SIG-M5 treated with dmso at 0.1 percent for 504 hours (cell line): ENCODE measurements around the gene C18orf32.
"Not testable (repeated sequence)": the region's sequence is repeated elsewhere in the genome, so short reads cannot be mapped to it uniquely, and the experiment has no call there.

Experiments
- DNase-seq: peaks from one replicate; lab custom pipeline; 2025; ENCODE audit not compliant: unreplicated experiment; lab: John Stamatoyannopoulos, UW

The C18orf32 gene

GRCh38 chr18:49486953-49487710 is at the start of gene C18orf32:
Gene C18orf32 (minus strand): TSS chr18:49487234. CDS start chr18:49483748, 3,486 bp downstream.
- peak; percentile 93 for DNase-seq

GRCh38 chr18:49534846-49535601 is 48.0 kb upstream of the C18orf32 start:
- no peak for DNase-seq

DNA sequence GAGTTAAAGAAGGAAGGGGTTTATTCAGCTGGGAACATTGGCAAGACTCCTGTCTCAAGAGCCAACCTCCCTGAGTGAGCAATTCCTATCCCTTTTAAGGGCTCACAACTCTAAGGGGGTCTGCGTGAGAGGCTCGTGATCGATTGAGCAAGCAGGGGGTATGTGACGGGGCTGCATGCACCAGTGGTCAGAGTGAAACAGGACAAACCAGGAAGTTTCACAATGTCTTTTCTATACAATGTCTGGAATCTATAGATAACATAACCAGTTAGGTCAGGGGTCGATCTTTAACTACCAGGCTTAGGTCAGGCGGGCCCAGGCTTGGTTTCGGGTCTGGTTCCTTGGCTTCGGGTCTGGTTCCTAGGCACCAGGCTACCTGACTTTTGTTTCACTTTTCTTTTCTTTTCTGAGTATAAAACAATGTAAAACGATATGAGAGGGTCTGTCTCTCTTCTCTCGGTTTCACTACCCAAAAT is 44.7 kb upstream of the C18orf32 start:
- peak; percentile 86 for DNase-seq

GRCh38 chr18:49529596-49529995 is 42.6 kb upstream of the C18orf32 start:
- no peak for DNase-seq

GRCh38 chr18:49527631-49528327 is 40.7 kb upstream of the C18orf32 start:
- DNase-seq: no peak

DNA sequence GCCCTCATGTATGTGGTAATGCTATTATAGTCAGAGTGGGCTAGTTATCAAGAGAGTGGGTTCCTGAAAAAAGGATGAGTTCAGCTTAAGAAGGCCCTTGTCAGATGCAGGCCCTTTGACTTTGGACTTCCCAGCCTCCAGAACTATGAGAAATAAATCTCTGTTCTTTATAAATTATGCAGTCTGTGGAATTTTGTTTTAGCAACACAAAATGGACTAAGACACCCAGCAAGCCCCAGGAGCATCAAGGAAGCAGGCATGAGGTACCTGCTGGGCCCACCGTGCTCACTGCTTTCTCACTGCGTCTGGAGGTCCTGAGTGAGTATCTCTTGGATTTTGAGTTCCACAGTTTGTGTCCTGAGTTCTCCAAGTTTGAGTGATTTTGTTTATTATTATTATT is 38.9 kb upstream of the C18orf32 start:
- no peak for DNase-seq

- no peak for DNase-seq
Measured at GRCh38 chr18:49524951-49525350, 37.9 kb upstream of the C18orf32 start.

- DNase-seq: no peak
Measured at GRCh38 chr18:49524349-49524748, 37.3 kb upstream of the C18orf32 start.

DNA sequence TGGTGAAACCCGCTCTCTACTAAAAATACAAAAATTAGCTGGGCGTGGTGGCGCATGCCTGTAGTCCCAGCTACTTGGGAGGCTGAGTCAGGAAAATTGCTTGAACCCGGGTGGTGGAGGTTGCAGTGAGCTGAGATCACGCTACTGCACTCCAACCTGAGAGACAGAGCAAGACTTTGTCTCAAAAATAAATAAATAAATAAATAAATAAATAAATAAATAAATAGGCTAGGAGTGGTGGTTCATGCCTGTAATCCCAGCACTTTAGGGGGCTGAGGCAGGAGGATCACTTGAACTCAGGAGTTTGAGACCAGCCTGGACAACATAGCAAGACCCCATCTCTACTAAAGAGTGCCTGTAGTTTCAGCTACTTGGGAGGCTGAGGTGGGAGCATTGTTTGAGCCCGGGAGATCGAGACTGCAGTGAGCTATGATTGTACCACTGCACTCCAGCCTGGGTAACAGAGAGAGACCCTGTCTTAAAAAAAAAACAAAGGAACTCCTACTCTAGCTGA is 36.6 kb upstream of the C18orf32 start:
- not testable (repeated sequence) for DNase-seq

- no peak for DNase-seq
Measured at GRCh38 chr18:49521216-49521835, 34.3 kb upstream of the C18orf32 start.

DNA sequence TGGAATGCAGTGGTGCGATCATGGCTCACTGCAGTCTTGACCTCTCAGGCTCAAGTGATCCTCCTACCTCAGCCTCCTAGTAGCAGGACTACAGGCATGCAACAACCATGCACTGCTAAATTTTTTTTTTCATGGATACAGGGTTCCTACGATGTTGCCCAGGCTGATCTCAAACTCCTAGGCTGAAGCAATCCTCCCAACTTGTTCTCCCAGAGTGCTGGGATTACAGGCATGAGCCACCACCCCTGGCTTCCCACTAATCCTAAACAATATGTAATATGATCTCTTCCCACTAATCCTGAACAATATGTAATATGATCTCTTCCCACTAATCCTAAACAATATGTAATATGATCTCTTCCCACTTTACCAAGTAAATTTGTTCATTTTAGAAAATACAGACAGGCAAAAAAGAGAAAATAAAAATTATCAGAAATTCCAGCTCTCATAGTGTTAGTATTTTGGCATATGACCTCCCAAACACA is 33.7 kb upstream of the C18orf32 start:
- no peak for DNase-seq

DNA sequence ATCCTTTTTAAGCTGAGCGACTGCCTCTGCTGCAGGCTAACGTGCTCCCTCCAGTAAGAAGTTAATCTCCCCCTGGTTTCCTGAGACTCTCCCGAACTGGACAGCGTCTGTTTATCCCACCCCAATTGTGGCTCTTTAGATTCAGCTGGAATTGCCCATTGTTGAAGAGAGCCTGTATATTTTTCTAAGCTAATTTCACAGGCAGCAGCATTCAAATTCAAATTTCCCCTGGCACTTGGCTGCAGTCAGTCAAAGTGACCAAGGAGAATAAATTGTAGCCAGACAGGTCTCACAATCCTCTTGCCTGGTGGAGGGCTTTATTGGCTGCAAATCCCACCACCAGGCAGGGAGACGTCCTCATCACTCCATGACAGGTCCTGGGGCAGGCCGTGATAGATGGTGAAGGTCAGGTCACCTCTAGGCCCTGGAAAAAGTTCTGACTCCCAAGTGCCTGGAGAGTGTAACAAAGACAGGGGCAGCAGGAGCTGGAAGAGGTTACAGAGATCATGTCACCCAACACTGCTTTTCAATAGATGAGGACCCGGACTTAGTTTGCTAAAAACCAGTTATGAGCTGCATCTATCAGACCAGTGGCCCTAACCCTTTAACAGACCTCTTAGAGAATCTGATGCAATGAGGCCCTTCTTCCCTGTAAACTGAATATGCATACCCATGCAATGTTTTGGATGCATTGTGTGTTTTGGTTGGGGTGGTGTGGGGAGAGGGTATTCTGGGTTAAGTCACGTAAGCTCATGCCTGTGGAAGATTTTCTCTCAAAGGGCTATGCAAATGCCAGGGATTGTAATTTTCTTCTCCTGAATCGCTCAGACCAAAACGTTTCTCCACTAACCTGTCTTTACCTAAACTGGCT is 32.3 kb upstream of the C18orf32 start:
- no peak for DNase-seq

- no peak for DNase-seq
Measured at GRCh38 chr18:49517483-49517882, 30.4 kb upstream of the C18orf32 start.

DNA sequence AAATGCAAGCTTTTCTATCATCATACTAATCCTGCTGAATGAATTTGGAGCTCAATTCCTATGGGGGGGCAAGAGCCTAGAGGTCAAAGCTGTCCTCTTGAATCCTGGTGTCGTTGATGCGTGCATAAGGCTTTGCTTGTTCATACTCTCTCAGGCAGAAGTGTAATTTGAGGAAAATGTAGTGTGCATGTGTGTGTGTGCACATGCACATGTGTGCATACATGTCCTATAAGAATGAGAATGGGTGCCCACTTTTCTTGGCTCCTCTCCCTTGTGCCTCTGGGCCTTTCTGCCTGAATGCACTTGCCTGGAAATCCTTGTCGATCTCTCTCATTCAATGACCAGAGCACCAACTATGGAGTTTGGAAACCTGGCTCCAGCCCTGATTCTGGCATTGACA is 28.5 kb upstream of the C18orf32 start:
- no peak for DNase-seq

DNA sequence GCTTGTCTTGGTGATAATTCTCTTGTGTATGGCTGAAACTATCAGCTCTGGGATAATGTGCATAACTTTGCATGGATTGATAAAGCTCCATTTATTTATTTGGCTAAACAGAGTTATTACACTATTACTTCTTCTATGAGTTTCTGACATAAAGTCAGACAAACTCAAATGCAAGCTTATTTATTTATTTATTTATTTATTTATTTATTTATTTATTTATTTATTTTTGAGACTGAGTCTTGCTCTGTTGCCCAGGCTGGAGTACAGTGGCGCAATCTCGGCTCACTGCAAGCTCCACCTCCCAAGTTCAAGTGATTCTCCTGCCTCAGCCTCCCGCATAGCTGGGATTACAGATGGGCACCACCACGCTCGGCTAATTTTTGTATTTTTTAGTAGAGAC is 28.0 kb upstream of the C18orf32 start:
- DNase-seq: not testable (repeated sequence)

GRCh38 chr18:49514577-49514976 is 27.5 kb upstream of the C18orf32 start:
- DNase-seq: no peak

- DNase-seq: not testable (repeated sequence)
Measured at GRCh38 chr18:49512876-49513275, 25.8 kb upstream of the C18orf32 start.

- DNase-seq: peak; percentile 64
Measured at GRCh38 chr18:49510393-49511115, 23.5 kb upstream of the C18orf32 start.

GRCh38 chr18:49506438-49506837 is 19.4 kb upstream of the C18orf32 start:
- DNase-seq: not testable (repeated sequence)
